ENCODE data around the gene PCDHGB5. TPM values are rescaled to one million over a fixed set of nuclear protein-coding genes. Genes with fewer than 3 reads are reported as not detected.
"Not testable (repeated sequence)": the region's sequence is repeated elsewhere in the genome, so short reads cannot be mapped to it uniquely, and the experiment has no call there.

The PCDHGB5 gene
- total RNA-seq, 2 donors from 2014 or later = 0.09 to 0.24 TPM

GRCh38 chr5:141369994-141370848 is 27.5 kb upstream of the PCDHGB5 start, which contains the start of gene PCDHGB3:
PCDHGB3 (plus strand) TSS chr5:141370242; CDS start chr5:141370395, 153 bp downstream.
- Mint-ChIP-seq H3K4me3 (peak within 1 kb of the TSS; percentile 74), H3K27ac (no peak within 1 kb of the TSS), H3K4me1 (peaks cover 8% of the 10 kb centered on the region), H3K36me3 (ENCODE audit: low read depth) (no peaks in the 10 kb centered on the region), H3K9me3 (peaks cover 10% of the 10 kb centered on the region), H3K27me3 (peaks cover 53% of the 10 kb centered on the region)
- peak; percentile 63 for ATAC-seq (replicated peaks)

- no peak for ATAC-seq (replicated peaks)
- peaks cover 46% of the 10 kb centered on the region for H3K27me3 Mint-ChIP-seq
- no peak overlapping the region for H3K27ac Mint-ChIP-seq
- no peak overlapping the region for H3K4me3 Mint-ChIP-seq
- peaks cover 8% of the 10 kb centered on the region for H3K4me1 Mint-ChIP-seq
- H3K9me3 Mint-ChIP-seq = peaks cover 8% of the 10 kb centered on the region
- no peaks in the 10 kb centered on the region for H3K36me3 Mint-ChIP-seq (ENCODE audit: low read depth)
Observed at GRCh38 chr5:141371572-141372475, 25.9 kb upstream of the PCDHGB5 start.

- H3K4me3 Mint-ChIP-seq = peak within 1 kb of the TSS; percentile 44
- H3K9me3 Mint-ChIP-seq = peaks cover 8% of the 10 kb centered on the region
- no peaks in the 10 kb centered on the region for H3K36me3 Mint-ChIP-seq (ENCODE audit: low read depth)
- H3K4me1 Mint-ChIP-seq = peaks cover 8% of the 10 kb centered on the region
- no peak within 1 kb of the TSS for H3K27ac Mint-ChIP-seq
- ATAC-seq (replicated peaks) = no peak
- H3K27me3 Mint-ChIP-seq = peaks cover 41% of the 10 kb centered on the region
Observed at GRCh38 chr5:141373673-141374317, 24.0 kb upstream of the PCDHGB5 start, which contains the start of gene PCDHGA6. PCDHGA6 (plus strand) TSS chr5:141373891; CDS start chr5:141374084, 193 bp downstream.

GRCh38 chr5:141374627-141375026 is 23.1 kb upstream of the PCDHGB5 start:
- Mint-ChIP-seq H3K27me3 (peaks cover 41% of the 10 kb centered on the region), H3K4me1 (peaks cover 8% of the 10 kb centered on the region), H3K4me3 (no peak overlapping the region), H3K27ac (no peak overlapping the region), H3K9me3 (peaks cover 8% of the 10 kb centered on the region), H3K36me3 (ENCODE audit: low read depth) (no peaks in the 10 kb centered on the region)
- ATAC-seq (replicated peaks) = no peak

- peaks cover 38% of the 10 kb centered on the region for H3K27me3 Mint-ChIP-seq
- not testable (repeated sequence) for ATAC-seq (replicated peaks); H3K9me3 Mint-ChIP-seq; H3K4me3 Mint-ChIP-seq; H3K27ac Mint-ChIP-seq; H3K4me1 Mint-ChIP-seq; H3K36me3 Mint-ChIP-seq (ENCODE audit: low read depth)
Observed at GRCh38 chr5:141375444-141376155, 22.1 kb upstream of the PCDHGB5 start.

- Mint-ChIP-seq H3K4me3 (peak within 1 kb of the TSS; percentile 45), H3K27me3 (peaks cover 49% of the 10 kb centered on the region), H3K27ac (no peak within 1 kb of the TSS), H3K9me3 (peaks cover 5% of the 10 kb centered on the region), H3K4me1 (no peaks in the 10 kb centered on the region), H3K36me3 (ENCODE audit: low read depth) (peaks cover 5% of the 10 kb centered on the region)
- no peak for ATAC-seq (replicated peaks)
Observed at GRCh38 chr5:141382469-141383294, 15.1 kb upstream of the PCDHGB5 start, which contains the start of gene PCDHGA7. PCDHGA7 (plus strand) TSS chr5:141382742; CDS start chr5:141382900, 158 bp downstream.

- Mint-ChIP-seq H3K27me3 (peaks cover 51% of the 10 kb centered on the region), H3K9me3 (peaks cover 7% of the 10 kb centered on the region), H3K4me3 (no peak overlapping the region), H3K36me3 (ENCODE audit: low read depth) (peaks cover 6% of the 10 kb centered on the region), H3K4me1 (no peaks in the 10 kb centered on the region), H3K27ac (no peak overlapping the region)
- ATAC-seq (replicated peaks) = no peak
Observed at GRCh38 chr5:141383345-141383744, 14.4 kb upstream of the PCDHGB5 start.

- no peak for ATAC-seq (replicated peaks)
- Mint-ChIP-seq H3K27ac (no peak overlapping the region), H3K27me3 (peaks cover 54% of the 10 kb centered on the region), H3K4me3 (no peak overlapping the region), H3K4me1 (no peaks in the 10 kb centered on the region), H3K9me3 (peaks cover 14% of the 10 kb centered on the region), H3K36me3 (ENCODE audit: low read depth) (peaks cover 11% of the 10 kb centered on the region)
Observed at GRCh38 chr5:141384471-141385267, 13.1 kb upstream of the PCDHGB5 start.

- H3K36me3 Mint-ChIP-seq (ENCODE audit: low read depth) = peaks cover 12% of the 10 kb centered on the region
- H3K27ac Mint-ChIP-seq, H3K4me1 Mint-ChIP-seq: not testable (repeated sequence)
- peaks cover 60% of the 10 kb centered on the region for H3K27me3 Mint-ChIP-seq
- ATAC-seq (replicated peaks) = peak; percentile 48
- H3K4me3 Mint-ChIP-seq = peak within 1 kb of the TSS; percentile 22
- H3K9me3 Mint-ChIP-seq = peaks cover 22% of the 10 kb centered on the region
Observed at GRCh38 chr5:141387557-141388311, 10.0 kb upstream of the PCDHGB5 start, which contains the start of gene PCDHGB4. PCDHGB4 (plus strand) TSS chr5:141387698; CDS start chr5:141387885, 187 bp downstream.

- ATAC-seq (replicated peaks) = no peak
- Mint-ChIP-seq H3K36me3 (ENCODE audit: low read depth) (peaks cover 10% of the 10 kb centered on the region), H3K4me1 (no peaks in the 10 kb centered on the region), H3K27me3 (peaks cover 59% of the 10 kb centered on the region), H3K27ac (no peak overlapping the region), H3K4me3 (no peak overlapping the region), H3K9me3 (peaks cover 22% of the 10 kb centered on the region)
Observed at GRCh38 chr5:141388661-141389060, 9.1 kb upstream of the PCDHGB5 start.

- H3K27me3 Mint-ChIP-seq = peaks cover 59% of the 10 kb centered on the region
- no peak for ATAC-seq (replicated peaks)
- H3K4me1 Mint-ChIP-seq = no peaks in the 10 kb centered on the region
- peaks cover 27% of the 10 kb centered on the region for H3K9me3 Mint-ChIP-seq
- peaks cover 10% of the 10 kb centered on the region for H3K36me3 Mint-ChIP-seq (ENCODE audit: low read depth)
- H3K27ac Mint-ChIP-seq = no peak overlapping the region
- no peak overlapping the region for H3K4me3 Mint-ChIP-seq
Observed at GRCh38 chr5:141389153-141390042, 8.3 kb upstream of the PCDHGB5 start.
